Measurements from ENCODE around the gene GSTCD. TPM values are rescaled to one million over a fixed set of nuclear protein-coding genes. Genes with fewer than 3 reads are reported as not detected.

The GSTCD gene
- total RNA-seq, 2 experiments from 2014 or later, result 20.2 to 22.3 TPM

DNA sequence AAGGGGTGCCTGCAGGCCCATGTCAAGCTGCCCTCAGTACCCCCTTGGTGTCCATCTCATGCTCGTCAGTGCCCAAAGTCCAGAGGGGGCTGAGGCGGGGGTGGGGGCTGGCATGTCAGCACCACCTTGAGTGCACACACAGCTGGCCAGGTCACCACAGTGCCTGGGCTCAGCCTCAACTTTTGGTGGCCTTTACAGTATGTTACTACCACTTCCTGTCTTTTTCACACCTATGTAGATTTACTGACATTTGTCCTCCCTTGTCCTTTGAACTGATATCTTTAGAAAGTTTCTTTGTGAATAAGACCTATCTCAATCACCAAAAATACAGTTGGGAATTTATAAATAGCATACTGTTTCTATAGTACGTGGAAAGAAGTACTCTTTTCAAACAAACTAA, 128.0 kb downstream of the GSTCD start:
- H3K4me3 ChIP-seq (ENCODE audit: low read depth, low read length, poor library complexity, severe bottlenecking), result no peak overlapping the region
- no peaks in the 10 kb centered on the region for H4K20me1 ChIP-seq (ENCODE audit: insufficient read depth, low read length)
- intact Hi-C loops (cut with micrococcal nuclease; ENCODE audit: unreplicated experiment), result no loop called here
- no peaks in the 10 kb centered on the region for H3K4me1 ChIP-seq (ENCODE audit: insufficient read depth, low read length, poor library complexity, severe bottlenecking)
- H3K4me2 ChIP-seq (ENCODE audit: low read length), result no peak overlapping the region
- H3K36me3 ChIP-seq (ENCODE audit: insufficient read depth, low read length), result peaks cover 8% of the 10 kb centered on the region; the same call in 1 of the 2 replicates
- DNase-seq (ENCODE audit: low spot score), result no peak
- no peak for TF ChIP-seq EZH2phosphoT487 (IDR thresholded peaks at IDR 0.05; ENCODE audit: borderline replicate concordance, low read depth, low read length)
- TF ChIP-seq, protein P1, sequence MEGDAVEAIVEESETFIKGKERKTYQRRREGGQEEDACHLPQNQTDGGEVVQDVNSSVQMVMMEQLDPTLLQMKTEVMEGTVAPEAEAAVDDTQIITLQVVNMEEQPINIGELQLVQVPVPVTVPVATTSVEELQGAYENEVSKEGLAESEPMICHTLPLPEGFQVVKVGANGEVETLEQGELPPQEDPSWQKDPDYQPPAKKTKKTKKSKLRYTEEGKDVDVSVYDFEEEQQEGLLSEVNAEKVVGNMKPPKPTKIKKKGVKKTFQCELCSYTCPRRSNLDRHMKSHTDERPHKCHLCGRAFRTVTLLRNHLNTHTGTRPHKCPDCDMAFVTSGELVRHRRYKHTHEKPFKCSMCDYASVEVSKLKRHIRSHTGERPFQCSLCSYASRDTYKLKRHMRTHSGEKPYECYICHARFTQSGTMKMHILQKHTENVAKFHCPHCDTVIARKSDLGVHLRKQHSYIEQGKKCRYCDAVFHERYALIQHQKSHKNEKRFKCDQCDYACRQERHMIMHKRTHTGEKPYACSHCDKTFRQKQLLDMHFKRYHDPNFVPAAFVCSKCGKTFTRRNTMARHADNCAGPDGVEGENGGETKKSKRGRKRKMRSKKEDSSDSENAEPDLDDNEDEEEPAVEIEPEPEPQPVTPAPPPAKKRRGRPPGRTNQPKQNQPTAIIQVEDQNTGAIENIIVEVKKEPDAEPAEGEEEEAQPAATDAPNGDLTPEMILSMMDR (conservative IDR thresholded peaks at IDR 0.05; ENCODE audit: low read length), result no peak
- no peaks in the 10 kb centered on the region for H3K79me2 ChIP-seq (ENCODE audit: insufficient read depth, low read depth, low read length)
- H3K27ac ChIP-seq (ENCODE audit: low read depth, low read length, poor library complexity, severe bottlenecking), result no peak overlapping the region
- H3K9me2 ChIP-seq (ENCODE audit: insufficient read depth, low read length), result no peaks in the 10 kb centered on the region
- BruUV-seq (replicated peaks), result no TSS peak
- ChIA-PET POLR2A (no interaction called here), CTCF (ENCODE audit: unreplicated experiment) (no interaction called here)
- H3K9me3 ChIP-seq (ENCODE audit: low read length), result no peaks in the 10 kb centered on the region
- no peak overlapping the region for H2AFZ ChIP-seq (ENCODE audit: low read length)

DNA sequence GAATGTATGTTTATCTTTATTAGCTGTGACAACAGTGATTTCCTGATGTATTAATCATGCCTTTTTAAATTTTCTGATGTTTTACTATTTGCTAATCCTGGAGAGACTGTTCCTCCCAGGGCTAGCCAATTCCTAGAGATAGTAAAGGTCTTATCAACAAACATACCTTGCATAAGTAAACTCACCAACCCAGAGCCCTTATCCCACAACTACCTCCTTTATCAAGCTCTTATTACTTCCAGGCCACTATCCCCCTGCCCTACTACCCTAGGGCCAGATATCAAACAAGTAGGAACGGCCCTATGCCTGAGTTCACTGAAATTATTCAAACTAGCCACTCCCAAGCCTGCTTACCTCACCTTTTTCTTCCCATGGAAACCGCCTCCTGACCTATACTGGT, 128.5 kb downstream of the GSTCD start:
- BruUV-seq (replicated peaks), result no TSS peak
- no peak overlapping the region for H3K4me3 ChIP-seq (ENCODE audit: low read depth, low read length, poor library complexity, severe bottlenecking)
- ChIA-PET CTCF (ENCODE audit: unreplicated experiment) (no interaction called here), POLR2A (no interaction called here)
- H3K79me2 ChIP-seq (ENCODE audit: insufficient read depth, low read depth, low read length), result no peaks in the 10 kb centered on the region
- no peak for TF ChIP-seq EZH2phosphoT487 (IDR thresholded peaks at IDR 0.05; ENCODE audit: borderline replicate concordance, low read depth, low read length)
- TF ChIP-seq, protein P1 (conservative IDR thresholded peaks at IDR 0.05; ENCODE audit: low read length), result no peak
- intact Hi-C loops (cut with micrococcal nuclease; ENCODE audit: unreplicated experiment), result no loop called here
- no peaks in the 10 kb centered on the region for H4K20me1 ChIP-seq (ENCODE audit: insufficient read depth, low read length)
- H3K4me2 ChIP-seq (ENCODE audit: low read length), result no peak overlapping the region
- DNase-seq (ENCODE audit: low spot score), result no peak
- H3K27ac ChIP-seq (ENCODE audit: low read depth, low read length, poor library complexity, severe bottlenecking), result no peak overlapping the region
- no peaks in the 10 kb centered on the region for H3K4me1 ChIP-seq (ENCODE audit: insufficient read depth, low read length, poor library complexity, severe bottlenecking)
- H3K9me2 ChIP-seq (ENCODE audit: insufficient read depth, low read length), result no peaks in the 10 kb centered on the region
- no peak overlapping the region for H2AFZ ChIP-seq (ENCODE audit: low read length)
- H3K9me3 ChIP-seq (ENCODE audit: low read length), result no peaks in the 10 kb centered on the region
- H3K36me3 ChIP-seq (ENCODE audit: insufficient read depth, low read length), result peaks cover 8% of the 10 kb centered on the region; the same call in 1 of the 2 replicates

DNA sequence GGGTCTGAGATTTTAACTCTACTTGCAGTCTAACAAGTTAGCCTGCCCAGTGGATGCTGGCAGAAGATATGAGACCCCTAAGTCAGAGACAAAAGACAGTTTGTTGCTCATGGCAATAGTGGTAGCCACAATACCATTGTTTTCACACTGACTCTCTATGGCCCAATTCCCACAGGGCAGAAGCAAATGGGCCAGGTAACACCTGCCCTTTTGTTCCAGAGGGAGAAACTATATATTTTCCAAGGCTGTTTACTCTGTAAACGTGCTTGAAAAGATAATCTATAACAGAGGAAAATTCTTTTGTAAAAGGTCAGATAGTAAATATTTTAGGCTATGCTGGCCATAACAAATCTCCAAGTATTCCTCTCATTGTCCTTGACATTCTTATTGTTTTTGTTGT, 129.5 kb downstream of the GSTCD start:
- no peaks in the 10 kb centered on the region for H3K79me2 ChIP-seq (ENCODE audit: insufficient read depth, low read depth, low read length)
- no peaks in the 10 kb centered on the region for H3K9me2 ChIP-seq (ENCODE audit: insufficient read depth, low read length)
- H3K4me2 ChIP-seq (ENCODE audit: low read length), result no peak overlapping the region
- H3K27ac ChIP-seq (ENCODE audit: low read depth, low read length, poor library complexity, severe bottlenecking), result no peak overlapping the region
- no TSS peak for BruUV-seq (replicated peaks)
- H2AFZ ChIP-seq (ENCODE audit: low read length), result no peak overlapping the region
- peaks cover 8% of the 10 kb centered on the region; the same call in 1 of the 2 replicates for H3K36me3 ChIP-seq (ENCODE audit: insufficient read depth, low read length)
- H4K20me1 ChIP-seq (ENCODE audit: insufficient read depth, low read length), result no peaks in the 10 kb centered on the region
- TF ChIP-seq, protein P1 (conservative IDR thresholded peaks at IDR 0.05; ENCODE audit: low read length), result no peak
- no peak for TF ChIP-seq EZH2phosphoT487 (IDR thresholded peaks at IDR 0.05; ENCODE audit: borderline replicate concordance, low read depth, low read length)
- CTCF ChIA-PET (ENCODE audit: unreplicated experiment), result no interaction called here
- H3K9me3 ChIP-seq (ENCODE audit: low read length), result no peaks in the 10 kb centered on the region
- no peaks in the 10 kb centered on the region for H3K4me1 ChIP-seq (ENCODE audit: insufficient read depth, low read length, poor library complexity, severe bottlenecking)
- DNase-seq (ENCODE audit: low spot score), result no peak
- POLR2A ChIA-PET, result no interaction called here
- no peak overlapping the region for H3K4me3 ChIP-seq (ENCODE audit: low read depth, low read length, poor library complexity, severe bottlenecking)
- intact Hi-C loops (cut with micrococcal nuclease; ENCODE audit: unreplicated experiment), result no loop called here

Data from OCI-LY7 (cell line).